H9 (cell line): Measurements from ENCODE around the gene LENG9. TPM values are rescaled to one million over a fixed set of nuclear protein-coding genes. Genes with fewer than 3 reads are reported as not detected.
"Not testable (repeated sequence)": the region's sequence is repeated elsewhere in the genome, so short reads cannot be mapped to it uniquely, and the experiment has no call there.

Experiments used
- DNase-seq: peaks from one replicate; pipeline ENCODE4 v3.0.0-alpha.2; 2017
- H2AFZ ChIP-seq: one replicate; pipeline ENCODE4 v1.6.1; 2013; ENCODE audit warnings: mild to moderate bottlenecking, low read length, control low read depth, moderate library complexity
- H2AK5ac ChIP-seq: 2 replicates; pipeline ENCODE4 v1.6.1; 2013; ENCODE audit warnings: low read length, control low read depth, mixed read lengths; ENCODE audit not compliant: insufficient read length
- H2BK120ac ChIP-seq: one replicate; pipeline ENCODE4 v1.6.1; 2013; ENCODE audit warnings: low read depth, mild to moderate bottlenecking, low read length, control low read depth, inconsistent platforms; ENCODE audit not compliant: poor library complexity, severe bottlenecking
- H2BK12ac ChIP-seq: 2 replicates; pipeline ENCODE4 v1.6.1; 2013; ENCODE audit warnings: low read length, control low read depth, mixed read lengths, low read depth; ENCODE audit not compliant: insufficient read length
- H2BK15ac ChIP-seq: 2 replicates; pipeline ENCODE4 v1.6.1; 2013; ENCODE audit warnings: low read depth, low read length, control low read depth
- H2BK20ac ChIP-seq: one replicate; pipeline ENCODE4 v1.6.1; 2013; ENCODE audit warnings: low read depth, mild to moderate bottlenecking, low read length, control low read depth, inconsistent platforms; ENCODE audit not compliant: poor library complexity, severe bottlenecking
- H2BK5ac ChIP-seq: 2 replicates; pipeline ENCODE4 v1.6.1; 2013; ENCODE audit warnings: low read length, control low read depth, mixed read lengths; ENCODE audit not compliant: insufficient read length
- H3K14ac ChIP-seq: 2 replicates; pipeline ENCODE4 v1.6.1; 2013; ENCODE audit warnings: low read length, control low read depth; ENCODE audit not compliant: insufficient read depth
- H3K18ac ChIP-seq: 2 replicates; pipeline ENCODE4 v1.6.1; 2013; ENCODE audit warnings: low read depth, mild to moderate bottlenecking, mixed read lengths, low read length, control low read depth; ENCODE audit not compliant: insufficient read length
- H3K23ac ChIP-seq: 2 replicates; pipeline ENCODE4 v1.6.1; 2013; ENCODE audit warnings: low read length, control low read depth, mixed read lengths, low read depth; ENCODE audit not compliant: insufficient read length
- H3K23me2 ChIP-seq: 2 replicates; pipeline ENCODE4 v1.6.1; 2013; ENCODE audit warnings: low read depth, mild to moderate bottlenecking, mixed read lengths, low read length, control low read depth; ENCODE audit not compliant: insufficient read length, poor library complexity, severe bottlenecking
- H3K27ac ChIP-seq: 2 replicates; pipeline ENCODE4 v1.5.1; 2013; ENCODE audit warnings: low read length, control low read depth, mixed read lengths, low read depth; ENCODE audit not compliant: insufficient read length
- H3K27me3 ChIP-seq: 2 replicates; pipeline ENCODE4 v1.6.1; 2013; ENCODE audit warnings: low read length, control low read depth, inconsistent platforms; ENCODE audit not compliant: insufficient read depth
- H3K4ac ChIP-seq: 2 replicates; pipeline ENCODE4 v1.6.1; 2013; ENCODE audit warnings: low read depth, mild to moderate bottlenecking, control low read depth, inconsistent platforms, low read length, moderate library complexity
- H3K4me1 ChIP-seq: 2 replicates; pipeline ENCODE4 v1.6.1; 2013; ENCODE audit warnings: low read length, control low read depth, inconsistent platforms; ENCODE audit not compliant: insufficient read depth
- H3K4me2 ChIP-seq: 2 replicates; pipeline ENCODE4 v1.6.1; 2013; ENCODE audit warnings: low read length, control low read depth, mixed read lengths; ENCODE audit not compliant: insufficient read length, insufficient read depth
- H3K56ac ChIP-seq: 2 replicates; pipeline ENCODE4 v1.6.1; 2013; ENCODE audit warnings: low read depth, mild to moderate bottlenecking, mixed read lengths, low read length, control low read depth; ENCODE audit not compliant: insufficient read length
- H3K79me1 ChIP-seq: 2 replicates; pipeline ENCODE4 v1.6.1; 2013; ENCODE audit warnings: low read depth, mild to moderate bottlenecking, moderate library complexity, low read length, control low read depth, inconsistent platforms; ENCODE audit not compliant: insufficient read depth, poor library complexity, severe bottlenecking
- H3K79me2 ChIP-seq: 2 replicates; pipeline ENCODE4 v1.6.1; 2013; ENCODE audit warnings: low read length, control low read depth, inconsistent platforms; ENCODE audit not compliant: insufficient read depth
- H3K9ac ChIP-seq: 2 replicates; pipeline ENCODE4 v1.6.1; 2013; ENCODE audit warnings: low read length, control low read depth, mixed read lengths; ENCODE audit not compliant: insufficient read length; ENCODE audit errors: extremely low read depth
- H3K9me3 ChIP-seq: one replicate; pipeline ENCODE4 v1.6.1; 2013; ENCODE audit warnings: low read depth, low read length, inconsistent platforms; ENCODE audit not compliant: control insufficient read depth
- H3T11ph ChIP-seq: one replicate; pipeline ENCODE4 v1.6.1; 2013; ENCODE audit warnings: mild to moderate bottlenecking, low read length, control low read depth, inconsistent platforms
- H4K20me1 ChIP-seq: one replicate; pipeline ENCODE4 v1.6.1; 2013; ENCODE audit not compliant: control insufficient read depth, insufficient read length, insufficient read depth
- H4K5ac ChIP-seq: 2 replicates; pipeline ENCODE4 v1.6.1; 2013; ENCODE audit warnings: low read depth, mild to moderate bottlenecking, mixed read lengths, low read length, control low read depth; ENCODE audit not compliant: insufficient read length
- H4K8ac ChIP-seq: replicated peaks from 2 replicates; pipeline ENCODE4 v1.6.1; 2013; ENCODE audit warnings: low read length, control low read depth, mixed read lengths, low read depth; ENCODE audit not compliant: insufficient read length
- H4K91ac ChIP-seq: 2 replicates; pipeline ENCODE4 v1.6.1; 2013; ENCODE audit warnings: low read depth, mild to moderate bottlenecking, moderate library complexity, mixed read lengths, low read length, control low read depth; ENCODE audit not compliant: insufficient read length
- H3K27ac Mint-ChIP-seq, 3 experiments: 2 replicates in 2 of 3; 3 replicates in 1 of 3; pipeline ENCODE4 v1.8.0; 2020 to 2021; ENCODE audit warnings: mixed read lengths in 3 of 3, mild to moderate bottlenecking in 1 of 3, moderate library complexity in 1 of 3
- H3K27me3 Mint-ChIP-seq: 2 replicates; pipeline ENCODE4 v1.8.0; 2021; ENCODE audit warnings: low read depth, mild to moderate bottlenecking, moderate library complexity, mixed read lengths
- H3K36me3 Mint-ChIP-seq, 3 experiments: 2 replicates in 2 of 3; 3 replicates in 1 of 3; pipeline ENCODE4 v1.8.0; 2020 to 2021; ENCODE audit warnings: low read depth in 3 of 3, mixed read lengths in 3 of 3; ENCODE audit not compliant: insufficient read depth in 1 of 3
- H3K4me1 Mint-ChIP-seq, 2 experiments: 2 replicates each; pipeline ENCODE4 v1.8.0; 2020; ENCODE audit warnings: mixed read lengths in 2 of 2
- H3K4me3 Mint-ChIP-seq, 2 experiments: 2 replicates in 1 of 2; 3 replicates in 1 of 2; pipeline ENCODE4 v1.8.0; 2020 to 2021; ENCODE audit warnings: mild to moderate bottlenecking in 2 of 2, mixed read lengths in 2 of 2, moderate library complexity in 1 of 2
- H3K9me3 Mint-ChIP-seq, 2 experiments: 2 replicates in 1 of 2; 3 replicates in 1 of 2; pipeline ENCODE4 v1.8.0; 2020; ENCODE audit warnings: mild to moderate bottlenecking in 2 of 2, mixed read lengths in 2 of 2, moderate library complexity in 1 of 2
- CTCF ChIP-seq: fragments of 200-600 bp; sonication (generic); conservative IDR thresholded peaks from 3 replicates; pipeline ENCODE4 v1.8.0; 2021; ENCODE audit warnings: antibody characterized with exemption, mild to moderate bottlenecking
- WGBS: extraction: QIAGEN DNeasy Blood & Tissue Kit; methylation state at CpG from one replicate; pipeline ENCODE4 v1.1.7; 2013; ENCODE audit warnings: missing lambda C conversion rate, low lambda C conversion rate, mixed read lengths; ENCODE audit not compliant: insufficient read length; ENCODE audit errors: extremely low coverage; 5-methylcytosine and 5-hydroxymethylcytosine counted together
- total RNA-seq: library from RNA; stranded (reverse); gene quantifications from 2 replicates; pipeline ENCODE4 v1.2.1, GENCODE V29; 2021

The LENG9 gene
- total RNA-seq, 1 experiment from 2014 or later, result 3.8 TPM

GRCh38 chr19:54493967-54494585 is 30.5 kb upstream of the LENG9 start:
- Histone ChIP-seq H3K27me3 (no peaks in the 10 kb centered on the region), H3K23ac (no peak overlapping the region), H3K79me2 (no peaks in the 10 kb centered on the region), H3K56ac (no peak overlapping the region), H3K9ac (no peak overlapping the region), H3K14ac (no peak overlapping the region), H3T11ph (no peak overlapping the region), H2BK12ac (no peak overlapping the region), H2BK15ac (no peak overlapping the region), H3K4ac (no peak overlapping the region), H2AFZ (no peak overlapping the region), H3K23me2 (no peaks in the 10 kb centered on the region), H4K5ac (no peak overlapping the region), H4K8ac (no peak overlapping the region), H3K4me1 (no peaks in the 10 kb centered on the region), H3K4me2 (no peak overlapping the region), H4K91ac (no peak overlapping the region), H3K9me3 (peaks cover 41% of the 10 kb centered on the region), H3K18ac (no peak overlapping the region), H2BK5ac (no peak overlapping the region), H3K27ac (no peak overlapping the region), H2BK120ac (no peak overlapping the region), H2AK5ac (no peak overlapping the region), H3K79me1 (no peaks in the 10 kb centered on the region), H2BK20ac (no peak overlapping the region), H4K20me1 (no peaks in the 10 kb centered on the region)
- no peak overlapping the region for H3K4me3 Mint-ChIP-seq
- TF ChIP-seq CTCF, result no peak
- H3K27me3 Mint-ChIP-seq, result peaks cover 3% of the 10 kb centered on the region; the same call in 1 of the 2 replicates
- no peak for DNase-seq
- H3K36me3 Mint-ChIP-seq, result peaks cover 8 to 10% (median 8%) of the 10 kb centered on the region in 3 experiments; a peak in 6 of 7 replicates
- H3K27ac Mint-ChIP-seq, result no peak overlapping the region
- WGBS, result no CpG with 5 or more reads among the region's 10 CpGs
- H3K9me3 Mint-ChIP-seq, result peaks cover 87 to 96% of the 10 kb centered on the region in 2 experiments
- no peaks in the 10 kb centered on the region for H3K4me1 Mint-ChIP-seq

- H3K36me3 Mint-ChIP-seq, H2BK120ac ChIP-seq, H3K27me3 ChIP-seq, H3K27ac ChIP-seq, H3K18ac ChIP-seq, H3K23ac ChIP-seq, H4K20me1 ChIP-seq, H2BK20ac ChIP-seq, H3K79me1 ChIP-seq, H4K5ac ChIP-seq, H3K4me2 ChIP-seq, H3K4me1 Mint-ChIP-seq, H3K56ac ChIP-seq, H3K4me3 Mint-ChIP-seq, H2AK5ac ChIP-seq, H3K23me2 ChIP-seq, H2AFZ ChIP-seq, H3T11ph ChIP-seq, DNase-seq, H3K4ac ChIP-seq, H3K27me3 Mint-ChIP-seq, H2BK15ac ChIP-seq, H3K9ac ChIP-seq, H3K14ac ChIP-seq, H3K79me2 ChIP-seq, H4K91ac ChIP-seq, H2BK5ac ChIP-seq, H2BK12ac ChIP-seq, H3K4me1 ChIP-seq, H3K27ac Mint-ChIP-seq, H4K8ac ChIP-seq: not testable (repeated sequence)
- peaks cover 42% of the 10 kb centered on the region for H3K9me3 ChIP-seq
- peaks cover 78 to 96% of the 10 kb centered on the region in 2 experiments for H3K9me3 Mint-ChIP-seq
- no CpG with 5 or more reads among the region's 5 CpGs for WGBS
Measured at GRCh38 chr19:54493056-54493455, 29.5 kb upstream of the LENG9 start.
